Dermis microvascular lymphatic vessel endothelial cell (primary cell): ENCODE measurements around the gene MEGF6. TPM values are rescaled to one million over a fixed set of nuclear protein-coding genes. Genes with fewer than 3 reads are reported as not detected.

Experiments used
- DNase-seq, 2 donors: peaks; one replicate each; pipeline versions ENCODE4 v3.0.0 to v3.0.0-alpha.2; 2010; ENCODE audit warnings: low read depth in 2 of 2
- total RNA-seq: library from RNA; depleted of rRNA; stranded (reverse); fragments of >200 nt; gene quantifications from 2 replicates; pipeline ENCODE4 v1.2.1, GENCODE V29; 2014

The MEGF6 gene
- total RNA-seq, 1 donor from 2014 or later: 69.3 TPM

- no peak for DNase-seq
Measured at GRCh38 chr1:3443807-3444206, 167.5 kb downstream of the MEGF6 start.

- DNase-seq: no peak
Measured at GRCh38 chr1:3442901-3443300, 168.4 kb downstream of the MEGF6 start.

- DNase-seq: no peak
Measured at GRCh38 chr1:3442331-3442730, 169.0 kb downstream of the MEGF6 start.

GRCh38 chr1:3441880-3442279 lies 169.4 kb downstream of the MEGF6 start:
- no peak for DNase-seq

- DNase-seq: no peak
Measured at GRCh38 chr1:3441410-3441847, 169.9 kb downstream of the MEGF6 start.

GRCh38 chr1:3440711-3441409 lies 170.4 kb downstream of the MEGF6 start:
- no peak for DNase-seq

- DNase-seq: no peak
Measured at GRCh38 chr1:3440300-3440681, 171.0 kb downstream of the MEGF6 start.

Other genes starting within 250 kb of the MEGF6 start
- gene ARHGEF16, start 156.8 kb downstream of the MEGF6 start, total RNA-seq: 0.39 and 0.76 TPM in 2 replicates
- gene TPRG1L, start 13.5 kb upstream of the MEGF6 start, total RNA-seq: 20.2 and 40.3 TPM in 2 replicates
- gene WRAP73, start 38.6 kb upstream of the MEGF6 start, total RNA-seq: 16.2 and 22.4 TPM in 2 replicates
- under 0.01 TPM in 1 of 2 replicates, not detected in the other for gene TP73, start 41.0 kb upstream of the MEGF6 start, total RNA-seq
- not detected in 2 replicates for gene CCDC27, start 140.9 kb upstream of the MEGF6 start, total RNA-seq
- 0.39 and 0.51 TPM in 2 replicates for gene SMIM1, start 161.2 kb upstream of the MEGF6 start, total RNA-seq
- gene LRRC47, start 185.0 kb upstream of the MEGF6 start, total RNA-seq: 20.2 and 24.5 TPM in 2 replicates
- gene CEP104, start 245.7 kb upstream of the MEGF6 start, total RNA-seq: 12.2 and 20.6 TPM in 2 replicates
- gene DFFB, start 246.0 kb upstream of the MEGF6 start, total RNA-seq: 11.2 and 11.4 TPM in 2 replicates